ENCODE measurements around the gene PRDM16.

PRDM16 gene

GRCh38 chr1:3070309-3070643 is 1.3 kb downstream of the PRDM16 start (continued):
- TF ChIP-seq ZNF785 (tag by site-specific recombination; IDR thresholded peaks at IDR 0.05): no peak

GRCh38 chr1:3070644-3071564 is 1.9 kb downstream of the PRDM16 start:
- POLR2A ChIA-PET: no interaction called here
- TF ChIP-seq ZNF18 (tag by site-specific recombination; IDR thresholded peaks at IDR 0.05) (no peak), ZSCAN18 (tag by site-specific recombination; IDR thresholded peaks at IDR 0.05) (no peak), ZNF707 (tag by site-specific recombination; IDR thresholded peaks at IDR 0.05) (no peak), ZNF518A (tag by site-specific recombination; conservative IDR thresholded peaks at IDR 0.05; ENCODE audit: low read depth) (no peak), SCRT2 (tag by site-specific recombination; IDR thresholded peaks at IDR 0.05) (no peak), PRDM4 (tag by site-specific recombination; IDR thresholded peaks at IDR 0.05) (no peak), ZNF280C (tag by site-specific recombination; IDR thresholded peaks at IDR 0.05) (no peak), ZNF560 (tag by site-specific recombination; IDR thresholded peaks at IDR 0.05; ENCODE audit: borderline replicate concordance) (no peak), CTCF (tag by site-specific recombination; IDR thresholded peaks at IDR 0.05) (no peak), SP7 (tag by site-specific recombination; IDR thresholded peaks at IDR 0.05) (no peak), ZBTB21 (tag by site-specific recombination; IDR thresholded peaks at IDR 0.05) (no peak), INSM2 (tag by site-specific recombination; IDR thresholded peaks at IDR 0.05) (no peak), RBAK (tag by site-specific recombination; IDR thresholded peaks at IDR 0.05) (no peak), ZNF623 (tag by site-specific recombination; IDR thresholded peaks at IDR 0.05) (no peak)
- no peaks in the 10 kb centered on the region for H3K36me3 ChIP-seq (ENCODE audit: control insufficient read depth in 2 of 2, insufficient read depth in 1 of 2, low read length in 2 of 2)
- H3K4me3 ChIP-seq (ENCODE audit: low read depth, low read length): no peak overlapping the region
- CTCF ChIA-PET: no interaction called here
- no peaks in the 10 kb centered on the region; the same call in 1 of the 2 replicates for H3K4me1 ChIP-seq (ENCODE audit: control insufficient read depth, insufficient read depth, low read length)
- no peak overlapping the region; the same call in 1 of the 2 replicates for H3K27ac ChIP-seq (ENCODE audit: extremely low read depth, low read depth, low read length)
- no peaks in the 10 kb centered on the region for H3K9me3 ChIP-seq (ENCODE audit: control insufficient read depth, insufficient read depth, low read depth, low read length)
